Rectal smooth muscle tissue (tissue), 1 donor: ENCODE results near the gene FMN2.
"Not testable (repeated sequence)": the region's sequence is repeated elsewhere in the genome, so short reads cannot be mapped to it uniquely, and the experiment has no call there.

ENCODE experiments used
- H3K27ac ChIP-seq: one replicate; pipeline ENCODE4 v1.7.0; 2013; ENCODE audit warnings: low read depth, low read length, inconsistent platforms
- H3K27me3 ChIP-seq: one replicate; pipeline ENCODE4 v1.7.0; 2013; ENCODE audit warnings: low read length; ENCODE audit not compliant: control insufficient read depth, insufficient read depth
- H3K36me3 ChIP-seq: one replicate; pipeline ENCODE4 v1.7.0; 2013; ENCODE audit warnings: low read length; ENCODE audit not compliant: control insufficient read depth, insufficient read depth
- H3K4me1 ChIP-seq: one replicate; pipeline ENCODE4 v1.7.0; 2013; ENCODE audit warnings: low read length; ENCODE audit not compliant: control insufficient read depth, insufficient read depth
- H3K4me3 ChIP-seq: one replicate; pipeline ENCODE4 v1.7.0; 2013; ENCODE audit warnings: low read length
- H3K9ac ChIP-seq: one replicate; pipeline ENCODE4 v1.7.0; 2013; ENCODE audit warnings: low read length

FMN2 gene

GRCh38 chr1:240314845-240315801 is 223.4 kb downstream of the FMN2 start:
- Histone ChIP-seq H3K4me3 (no peak overlapping the region), H3K9ac (no peak overlapping the region), H3K4me1 (no peaks in the 10 kb centered on the region), H3K27ac (peak overlapping the region; percentile 52), H3K36me3 (no peaks in the 10 kb centered on the region), H3K27me3 (no peaks in the 10 kb centered on the region)

GRCh38 chr1:240319998-240320397 is 228.3 kb downstream of the FMN2 start:
- H3K4me3 ChIP-seq, result no peak overlapping the region
- no peak overlapping the region for H3K9ac ChIP-seq
- H3K36me3 ChIP-seq, result no peaks in the 10 kb centered on the region
- H3K4me1 ChIP-seq, result no peaks in the 10 kb centered on the region
- H3K27ac ChIP-seq, result no peak overlapping the region
- H3K27me3 ChIP-seq, result no peaks in the 10 kb centered on the region

DNA sequence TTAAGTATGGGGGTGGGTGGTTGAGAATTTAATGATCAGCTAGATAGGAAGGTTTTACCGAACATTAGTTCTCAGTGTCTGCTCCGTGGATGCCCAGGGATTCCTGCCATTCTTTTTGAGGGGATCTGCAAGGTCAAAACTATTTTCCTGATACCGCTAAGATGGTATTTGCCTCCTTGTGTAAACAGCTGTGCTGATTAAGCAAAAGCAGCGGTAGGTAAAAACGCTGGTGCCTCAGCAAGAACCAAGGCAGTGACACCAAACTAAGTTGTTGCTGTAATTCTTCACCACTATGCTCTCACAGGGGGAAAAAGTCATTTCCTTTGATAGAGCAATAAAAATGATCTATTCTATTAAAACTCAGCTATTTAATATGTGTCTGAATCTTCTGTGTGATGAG is 229.0 kb downstream of the FMN2 start:
- H3K27me3 ChIP-seq, result no peaks in the 10 kb centered on the region
- no peaks in the 10 kb centered on the region for H3K36me3 ChIP-seq
- H3K27ac ChIP-seq, result no peak overlapping the region
- no peak overlapping the region for H3K4me3 ChIP-seq
- no peak overlapping the region for H3K9ac ChIP-seq
- no peaks in the 10 kb centered on the region for H3K4me1 ChIP-seq

DNA sequence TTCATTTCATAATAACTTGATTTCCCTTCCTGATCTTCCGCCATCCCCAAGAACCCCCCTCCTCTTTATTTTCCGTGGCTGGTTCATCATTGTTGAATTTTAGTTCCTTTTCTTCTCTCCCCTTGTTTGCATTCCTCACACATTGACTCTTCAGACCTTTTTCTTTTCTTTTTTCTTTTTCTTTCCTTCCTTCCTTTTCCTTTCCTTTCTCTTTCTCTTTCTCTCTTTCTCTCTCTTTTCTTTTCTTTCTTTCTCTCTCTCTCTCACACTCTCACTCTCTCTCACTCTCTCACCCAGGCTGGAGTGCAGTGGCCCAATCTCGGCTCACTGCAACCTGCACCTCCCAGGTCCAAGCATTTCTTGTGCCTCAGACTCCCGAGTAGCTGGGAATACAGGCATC is 231.3 kb downstream of the FMN2 start:
- no peak overlapping the region for H3K9ac ChIP-seq
- no peak overlapping the region for H3K27ac ChIP-seq
- no peaks in the 10 kb centered on the region for H3K27me3 ChIP-seq
- H3K4me1 ChIP-seq, result no peaks in the 10 kb centered on the region
- no peak overlapping the region for H3K4me3 ChIP-seq
- H3K36me3 ChIP-seq, result no peaks in the 10 kb centered on the region

GRCh38 chr1:240328382-240328781 is 236.7 kb downstream of the FMN2 start:
- not testable (repeated sequence) for H3K4me3 ChIP-seq, H3K27me3 ChIP-seq, H3K27ac ChIP-seq, H3K9ac ChIP-seq, H3K36me3 ChIP-seq, H3K4me1 ChIP-seq

- no peak overlapping the region for H3K4me3 ChIP-seq
- no peak overlapping the region for H3K27ac ChIP-seq
- H3K4me1 ChIP-seq, result no peaks in the 10 kb centered on the region
These were observed 237.8 kb downstream of the FMN2 start for GRCh38 chr1:240329443-240329842.

DNA sequence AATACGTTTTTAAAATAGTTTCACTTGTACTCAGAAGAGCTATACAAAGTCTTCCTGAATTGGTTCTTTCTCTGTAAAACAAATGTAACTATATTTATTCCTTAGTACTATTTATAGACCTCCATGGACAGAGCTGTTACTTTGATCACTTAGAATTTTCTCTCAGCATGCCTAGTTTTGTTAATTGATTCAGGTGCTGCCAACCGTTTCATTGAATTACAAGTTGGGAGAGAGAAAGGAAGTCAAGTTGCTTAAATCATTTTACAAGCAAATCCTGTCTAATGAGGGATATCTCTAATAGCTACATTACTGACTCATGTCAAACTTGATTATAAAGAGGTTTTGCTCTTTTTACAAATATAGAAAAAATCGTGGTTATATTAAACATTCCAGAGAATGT is 241.0 kb downstream of the FMN2 start:
- Histone ChIP-seq H3K27ac (no peak overlapping the region), H3K9ac (no peak overlapping the region), H3K4me1 (no peaks in the 10 kb centered on the region), H3K36me3 (no peaks in the 10 kb centered on the region), H3K4me3 (no peak overlapping the region), H3K27me3 (no peaks in the 10 kb centered on the region)

More at GRCh38 chr1:240329443-240329842, 237.8 kb downstream of the FMN2 start:
- Histone ChIP-seq H3K9ac (no peak overlapping the region), H3K27me3 (no peaks in the 10 kb centered on the region), H3K36me3 (no peaks in the 10 kb centered on the region)

DNA sequence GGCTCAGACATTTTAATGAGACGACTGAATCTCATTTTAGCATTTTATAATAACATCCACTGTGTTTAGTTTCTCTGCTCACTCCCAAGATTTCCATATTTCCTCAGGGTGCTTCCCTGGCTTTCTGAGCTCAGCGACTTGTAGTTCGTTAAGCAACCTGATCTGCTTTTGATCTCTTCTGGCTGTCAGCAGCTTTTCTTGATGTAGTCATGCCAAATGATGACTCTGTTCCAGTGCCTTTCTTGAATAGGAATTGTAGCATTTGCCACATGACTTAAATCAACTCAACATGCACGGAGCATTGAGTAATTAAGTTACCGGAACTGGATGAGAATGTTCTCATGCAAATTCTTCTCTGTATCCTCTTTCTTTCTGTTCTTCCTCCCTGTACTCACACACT is 246.1 kb downstream of the FMN2 start:
- Histone ChIP-seq H3K9ac (no peak overlapping the region), H3K27me3 (no peaks in the 10 kb centered on the region), H3K36me3 (no peaks in the 10 kb centered on the region), H3K4me3 (no peak overlapping the region), H3K27ac (peak overlapping the region; percentile 76), H3K4me1 (peaks cover 6% of the 10 kb centered on the region)

- Histone ChIP-seq H3K4me3 (no peak overlapping the region), H3K36me3 (no peaks in the 10 kb centered on the region), H3K9ac (no peak overlapping the region), H3K27ac (no peak overlapping the region), H3K27me3 (no peaks in the 10 kb centered on the region), H3K4me1 (peaks cover 8% of the 10 kb centered on the region)
These were observed 247.2 kb downstream of the FMN2 start for GRCh38 chr1:240338837-240339236.

DNA sequence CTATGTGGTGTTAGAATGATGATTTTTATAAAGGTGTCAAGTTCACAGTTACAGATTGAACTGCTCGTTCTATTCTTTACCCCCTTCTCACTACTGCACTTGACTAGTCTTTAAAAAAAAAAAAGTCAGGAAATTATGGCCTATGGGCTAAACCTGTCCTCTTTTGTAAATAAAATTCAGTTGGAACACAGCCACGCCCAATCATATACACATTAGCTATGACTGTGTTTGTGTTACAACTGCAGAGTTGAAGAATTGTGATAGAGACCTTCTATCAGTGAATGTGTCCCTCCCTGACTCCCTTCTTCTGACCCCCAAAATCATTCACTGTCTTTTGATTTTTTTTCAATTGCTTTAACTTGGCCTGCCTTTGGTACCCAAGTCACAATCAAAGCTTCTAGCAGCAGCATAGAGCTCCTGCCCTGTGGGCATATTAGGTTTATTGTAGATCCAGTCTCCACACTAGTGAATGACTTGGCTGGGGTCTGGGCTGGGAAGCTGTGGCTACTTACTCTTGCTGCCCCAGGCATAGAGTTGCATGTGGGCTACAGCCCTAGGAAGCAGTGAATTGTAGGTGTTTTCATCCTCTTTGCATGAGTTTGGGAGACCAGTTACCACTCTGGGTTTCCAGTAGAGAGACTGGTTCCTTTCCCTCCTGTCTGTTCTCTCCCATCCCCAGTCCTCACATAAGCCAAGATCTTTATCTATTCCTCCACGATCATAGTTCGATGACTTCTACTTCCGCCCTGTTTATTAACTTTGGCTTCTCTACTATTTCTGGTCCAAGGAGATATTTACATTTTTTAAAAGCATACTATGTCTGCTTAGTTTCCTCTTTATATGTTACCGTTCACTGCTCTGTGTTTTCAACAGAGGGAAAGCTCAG is 249.9 kb downstream of the FMN2 start:
- H3K4me1 ChIP-seq, result peaks cover 10% of the 10 kb centered on the region

DNA sequence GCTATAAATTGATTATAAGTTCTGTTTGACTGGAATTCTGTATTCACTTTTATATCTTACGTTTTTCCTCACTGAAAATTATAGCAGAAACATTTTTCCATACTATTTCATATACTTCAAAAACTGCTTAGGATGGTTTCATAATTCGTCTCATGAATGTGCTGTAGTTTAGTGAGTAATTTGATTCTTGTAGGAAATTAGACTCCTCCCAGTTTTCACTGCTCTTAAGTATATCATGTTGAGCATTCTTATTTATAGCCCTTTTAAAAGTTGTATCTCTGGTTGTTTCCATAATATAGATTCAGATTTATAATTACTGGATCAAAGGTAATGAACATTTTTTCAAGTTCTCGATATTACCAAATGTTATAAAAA is 250.6 kb downstream of the FMN2 start:
- no peak overlapping the region for H3K9ac ChIP-seq
- H3K27me3 ChIP-seq, result no peaks in the 10 kb centered on the region
- H3K36me3 ChIP-seq, result no peaks in the 10 kb centered on the region
- H3K4me3 ChIP-seq, result no peak overlapping the region
- peaks cover 10% of the 10 kb centered on the region for H3K4me1 ChIP-seq
- peak overlapping the region; percentile 16 for H3K27ac ChIP-seq

More for the DNA sequence above, 249.9 kb downstream of the FMN2 start:
- H3K36me3 ChIP-seq, result no peaks in the 10 kb centered on the region
- H3K9ac ChIP-seq, result no peak overlapping the region
- peak overlapping the region; percentile 16 for H3K27ac ChIP-seq
- H3K4me3 ChIP-seq, result no peak overlapping the region
- H3K27me3 ChIP-seq, result no peaks in the 10 kb centered on the region

GRCh38 chr1:240343045-240343444 is 251.4 kb downstream of the FMN2 start:
- H3K27me3 ChIP-seq, result no peaks in the 10 kb centered on the region
- peaks cover 9% of the 10 kb centered on the region for H3K4me1 ChIP-seq
- no peak overlapping the region for H3K4me3 ChIP-seq

More at GRCh38 chr1:240343045-240343444, 251.4 kb downstream of the FMN2 start:
- H3K27ac ChIP-seq, result no peak overlapping the region
- no peaks in the 10 kb centered on the region for H3K36me3 ChIP-seq
- H3K9ac ChIP-seq, result no peak overlapping the region
